HL-60 (cell line): ENCODE measurements around the gene CTBS.
A peak's percentile ranks its signal among the peaks of the same experiment; 100 is the strongest.

ENCODE experiments used
- DNase-seq, 2 experiments: peaks; one replicate each; pipeline ENCODE4 v3.0.0-alpha.2; 2010 to 2020; ENCODE audit warnings: low read depth in 1 of 2, low spot score in 1 of 2
- H3K27ac ChIP-seq: fragments of 250-450 bp; sonication (Bioruptor Pico); replicated peaks from 2 replicates; pipeline ENCODE4 v1.5.1; 2020; ENCODE audit warnings: mild to moderate bottlenecking, moderate library complexity
- H3K27me3 ChIP-seq: fragments of 250-450 bp; sonication (Bioruptor Pico); 2 replicates; pipeline ENCODE4 v1.5.1; 2021; ENCODE audit warnings: mild to moderate bottlenecking, moderate library complexity; ENCODE audit not compliant: insufficient read depth, poor library complexity, severe bottlenecking
- H3K4me3 ChIP-seq: replicated peaks from 2 replicates; pipeline ENCODE4 v1.5.1; 2011; ENCODE audit warnings: mild to moderate bottlenecking, control low read depth, low read length; ENCODE audit not compliant: insufficient read depth
- GABPA ChIP-seq: IDR thresholded peaks from 2 replicates; pipeline ENCODE4 v1.6.1; 2012; ENCODE audit warnings: low read depth
- POLR2AphosphoS5 ChIP-seq: IDR thresholded peaks from 2 replicates; pipeline ENCODE4 v1.6.1; 2012; ENCODE audit warnings: low read depth
- SPI1 ChIP-seq: IDR thresholded peaks from 2 replicates; pipeline ENCODE4 v1.6.1; 2012; ENCODE audit warnings: low read depth, mild to moderate bottlenecking, borderline replicate concordance
- TF ChIP-seq, protein P1 (sequence below): IDR thresholded peaks from one replicate; pipeline ENCODE4 v1.5.1; 2011; ENCODE audit warnings: low read length, control low read depth, inconsistent platforms; ENCODE audit not compliant: insufficient read depth
- TF ChIP-seq, protein P2 (sequence below): IDR thresholded peaks from 2 replicates; pipeline ENCODE4 v1.6.1; 2012; ENCODE audit warnings: low read depth; ENCODE audit not compliant: insufficient replicate concordance

Gene CTBS

DNA sequence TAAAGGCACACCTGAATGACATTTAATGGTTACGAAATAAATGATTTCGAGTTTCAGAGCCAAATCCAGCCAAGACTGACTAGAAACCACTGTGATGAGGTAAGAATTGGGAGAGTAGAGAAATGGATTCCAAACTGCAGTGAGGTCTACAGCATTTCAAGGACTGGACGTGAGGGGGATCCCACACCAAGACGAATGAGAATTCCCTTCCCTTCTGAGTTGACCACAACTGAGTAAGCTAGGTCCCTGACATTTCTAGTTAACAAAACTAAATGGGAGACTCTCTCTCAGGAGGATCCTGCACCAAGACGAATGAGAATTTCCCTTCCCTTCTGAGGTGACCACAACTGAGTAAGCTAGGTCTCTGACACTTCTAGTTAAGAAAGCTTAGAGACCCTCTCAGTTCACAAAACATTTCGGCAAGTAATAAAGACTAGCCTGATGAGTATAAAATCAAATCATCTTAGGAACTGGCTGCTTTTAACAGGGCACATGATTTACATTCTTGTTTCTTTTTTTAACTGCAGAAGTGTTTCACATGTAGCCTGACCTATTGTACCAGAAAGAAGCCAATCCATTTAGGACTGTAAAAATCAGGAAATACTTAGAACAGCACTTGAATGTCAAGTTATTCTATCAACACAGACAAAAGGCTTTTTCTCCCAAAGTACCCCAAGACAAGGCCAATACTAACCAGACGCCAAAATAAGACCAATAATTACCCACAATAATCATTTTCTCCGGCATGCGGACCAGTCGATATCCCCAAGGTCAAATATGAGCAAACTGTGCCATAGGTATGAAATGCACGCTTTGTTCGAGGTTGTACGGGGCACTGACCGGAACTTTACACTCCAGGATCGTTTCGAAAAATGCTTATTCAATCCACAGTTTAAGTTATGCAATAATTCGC lies 69.4 kb downstream of the CTBS start:
- Histone ChIP-seq H3K27ac (peak overlapping the region; percentile 88), H3K27me3 (no peaks in the 10 kb centered on the region), H3K4me3 (peak overlapping the region; percentile 83)
- DNase-seq: peak; percentile 17 to 44
- TF ChIP-seq, protein P1, sequence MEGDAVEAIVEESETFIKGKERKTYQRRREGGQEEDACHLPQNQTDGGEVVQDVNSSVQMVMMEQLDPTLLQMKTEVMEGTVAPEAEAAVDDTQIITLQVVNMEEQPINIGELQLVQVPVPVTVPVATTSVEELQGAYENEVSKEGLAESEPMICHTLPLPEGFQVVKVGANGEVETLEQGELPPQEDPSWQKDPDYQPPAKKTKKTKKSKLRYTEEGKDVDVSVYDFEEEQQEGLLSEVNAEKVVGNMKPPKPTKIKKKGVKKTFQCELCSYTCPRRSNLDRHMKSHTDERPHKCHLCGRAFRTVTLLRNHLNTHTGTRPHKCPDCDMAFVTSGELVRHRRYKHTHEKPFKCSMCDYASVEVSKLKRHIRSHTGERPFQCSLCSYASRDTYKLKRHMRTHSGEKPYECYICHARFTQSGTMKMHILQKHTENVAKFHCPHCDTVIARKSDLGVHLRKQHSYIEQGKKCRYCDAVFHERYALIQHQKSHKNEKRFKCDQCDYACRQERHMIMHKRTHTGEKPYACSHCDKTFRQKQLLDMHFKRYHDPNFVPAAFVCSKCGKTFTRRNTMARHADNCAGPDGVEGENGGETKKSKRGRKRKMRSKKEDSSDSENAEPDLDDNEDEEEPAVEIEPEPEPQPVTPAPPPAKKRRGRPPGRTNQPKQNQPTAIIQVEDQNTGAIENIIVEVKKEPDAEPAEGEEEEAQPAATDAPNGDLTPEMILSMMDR: no peak
- TF ChIP-seq GABPA: peak; percentile 12; the same call in 1 of the 2 replicates

- DNase-seq: no peak
- H3K27ac ChIP-seq: no peak overlapping the region
- H3K4me3 ChIP-seq: no peak overlapping the region
- TF ChIP-seq, protein P1: no peak
- no peak for TF ChIP-seq GABPA
- TF ChIP-seq SPI1: no peak
- no peak for TF ChIP-seq POLR2AphosphoS5
- TF ChIP-seq, protein P2, sequence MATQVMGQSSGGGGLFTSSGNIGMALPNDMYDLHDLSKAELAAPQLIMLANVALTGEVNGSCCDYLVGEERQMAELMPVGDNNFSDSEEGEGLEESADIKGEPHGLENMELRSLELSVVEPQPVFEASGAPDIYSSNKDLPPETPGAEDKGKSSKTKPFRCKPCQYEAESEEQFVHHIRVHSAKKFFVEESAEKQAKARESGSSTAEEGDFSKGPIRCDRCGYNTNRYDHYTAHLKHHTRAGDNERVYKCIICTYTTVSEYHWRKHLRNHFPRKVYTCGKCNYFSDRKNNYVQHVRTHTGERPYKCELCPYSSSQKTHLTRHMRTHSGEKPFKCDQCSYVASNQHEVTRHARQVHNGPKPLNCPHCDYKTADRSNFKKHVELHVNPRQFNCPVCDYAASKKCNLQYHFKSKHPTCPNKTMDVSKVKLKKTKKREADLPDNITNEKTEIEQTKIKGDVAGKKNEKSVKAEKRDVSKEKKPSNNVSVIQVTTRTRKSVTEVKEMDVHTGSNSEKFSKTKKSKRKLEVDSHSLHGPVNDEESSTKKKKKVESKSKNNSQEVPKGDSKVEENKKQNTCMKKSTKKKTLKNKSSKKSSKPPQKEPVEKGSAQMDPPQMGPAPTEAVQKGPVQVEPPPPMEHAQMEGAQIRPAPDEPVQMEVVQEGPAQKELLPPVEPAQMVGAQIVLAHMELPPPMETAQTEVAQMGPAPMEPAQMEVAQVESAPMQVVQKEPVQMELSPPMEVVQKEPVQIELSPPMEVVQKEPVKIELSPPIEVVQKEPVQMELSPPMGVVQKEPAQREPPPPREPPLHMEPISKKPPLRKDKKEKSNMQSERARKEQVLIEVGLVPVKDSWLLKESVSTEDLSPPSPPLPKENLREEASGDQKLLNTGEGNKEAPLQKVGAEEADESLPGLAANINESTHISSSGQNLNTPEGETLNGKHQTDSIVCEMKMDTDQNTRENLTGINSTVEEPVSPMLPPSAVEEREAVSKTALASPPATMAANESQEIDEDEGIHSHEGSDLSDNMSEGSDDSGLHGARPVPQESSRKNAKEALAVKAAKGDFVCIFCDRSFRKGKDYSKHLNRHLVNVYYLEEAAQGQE: no peak
- H3K27me3 ChIP-seq: no peaks in the 10 kb centered on the region
These were observed 71.3 kb downstream of the CTBS start for GRCh38 chr1:84502927-84503326.
